ENCODE measurements around the gene FRMD4B.

FRMD4B gene

GRCh38 chr3:69165744-69166143 is 220.1 kb downstream of the FRMD4B start:
- ATAC-seq (ENCODE audit: insufficient read depth, low read depth) (no peak), DNase-seq (no peak)
- TF ChIP-seq EZH2 (IDR thresholded peaks at IDR 0.05; ENCODE audit: borderline replicate concordance, low read depth, low read length, severe bottlenecking), result no peak
- TF ChIP-seq, protein P1, sequence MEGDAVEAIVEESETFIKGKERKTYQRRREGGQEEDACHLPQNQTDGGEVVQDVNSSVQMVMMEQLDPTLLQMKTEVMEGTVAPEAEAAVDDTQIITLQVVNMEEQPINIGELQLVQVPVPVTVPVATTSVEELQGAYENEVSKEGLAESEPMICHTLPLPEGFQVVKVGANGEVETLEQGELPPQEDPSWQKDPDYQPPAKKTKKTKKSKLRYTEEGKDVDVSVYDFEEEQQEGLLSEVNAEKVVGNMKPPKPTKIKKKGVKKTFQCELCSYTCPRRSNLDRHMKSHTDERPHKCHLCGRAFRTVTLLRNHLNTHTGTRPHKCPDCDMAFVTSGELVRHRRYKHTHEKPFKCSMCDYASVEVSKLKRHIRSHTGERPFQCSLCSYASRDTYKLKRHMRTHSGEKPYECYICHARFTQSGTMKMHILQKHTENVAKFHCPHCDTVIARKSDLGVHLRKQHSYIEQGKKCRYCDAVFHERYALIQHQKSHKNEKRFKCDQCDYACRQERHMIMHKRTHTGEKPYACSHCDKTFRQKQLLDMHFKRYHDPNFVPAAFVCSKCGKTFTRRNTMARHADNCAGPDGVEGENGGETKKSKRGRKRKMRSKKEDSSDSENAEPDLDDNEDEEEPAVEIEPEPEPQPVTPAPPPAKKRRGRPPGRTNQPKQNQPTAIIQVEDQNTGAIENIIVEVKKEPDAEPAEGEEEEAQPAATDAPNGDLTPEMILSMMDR (IDR thresholded peaks at IDR 0.05; ENCODE audit: borderline replicate concordance, extremely low read depth, low read length, poor library complexity, severe bottlenecking), result no peak
- H3K4me1 ChIP-seq (ENCODE audit: insufficient read depth, low read length), result no peaks in the 10 kb centered on the region
- H3K79me2 ChIP-seq (ENCODE audit: insufficient read depth, low read length), result no peaks in the 10 kb centered on the region
- H2AFZ ChIP-seq (ENCODE audit: low read depth, low read length), result no peak overlapping the region
- no peaks in the 10 kb centered on the region for H3K27me3 ChIP-seq (ENCODE audit: insufficient read depth, low read length, poor library complexity)
- H3K36me3 ChIP-seq (ENCODE audit: insufficient read depth, low read length), result peaks cover 2% of the 10 kb centered on the region; the same call in 1 of the 2 replicates
- no peak overlapping the region for H3K27ac ChIP-seq (ENCODE audit: low read length)
- H4K20me1 ChIP-seq (ENCODE audit: insufficient read depth, low read length), result no peaks in the 10 kb centered on the region
- no peak overlapping the region for H3K9ac ChIP-seq (ENCODE audit: low read depth, low read length)
- H3K4me3 ChIP-seq (ENCODE audit: low read depth in 1 of 2, low read length in 2 of 2), result no peak overlapping the region
- H3K4me2 ChIP-seq (ENCODE audit: insufficient read depth, low read length), result no peak overlapping the region
- H3K9me3 ChIP-seq (ENCODE audit: insufficient read depth, low read length, severe bottlenecking), result no peaks in the 10 kb centered on the region

- no peak overlapping the region for H3K4me3 ChIP-seq (ENCODE audit: low read depth in 1 of 2, low read length in 2 of 2)
- H4K20me1 ChIP-seq (ENCODE audit: insufficient read depth, low read length), result no peaks in the 10 kb centered on the region
- TF ChIP-seq, protein P1 (IDR thresholded peaks at IDR 0.05; ENCODE audit: borderline replicate concordance, extremely low read depth, low read length, poor library complexity, severe bottlenecking), result no peak
- TF ChIP-seq EZH2 (IDR thresholded peaks at IDR 0.05; ENCODE audit: borderline replicate concordance, low read depth, low read length, severe bottlenecking), result no peak
- H3K9ac ChIP-seq (ENCODE audit: low read depth, low read length), result no peak overlapping the region
- H3K4me1 ChIP-seq (ENCODE audit: insufficient read depth, low read length), result no peaks in the 10 kb centered on the region
- no peak for ATAC-seq (ENCODE audit: insufficient read depth, low read depth)
- no peak overlapping the region for H2AFZ ChIP-seq (ENCODE audit: low read depth, low read length)
- H3K27me3 ChIP-seq (ENCODE audit: insufficient read depth, low read length, poor library complexity), result no peaks in the 10 kb centered on the region
- H3K27ac ChIP-seq (ENCODE audit: low read length), result no peak overlapping the region
- H3K4me2 ChIP-seq (ENCODE audit: insufficient read depth, low read length), result no peak overlapping the region
- no peaks in the 10 kb centered on the region for H3K79me2 ChIP-seq (ENCODE audit: insufficient read depth, low read length)
- no peaks in the 10 kb centered on the region for H3K9me3 ChIP-seq (ENCODE audit: insufficient read depth, low read length, severe bottlenecking)
- no peak for DNase-seq
- H3K36me3 ChIP-seq (ENCODE audit: insufficient read depth, low read length), result peaks cover 2% of the 10 kb centered on the region; the same call in 1 of the 2 replicates
Measured at GRCh38 chr3:69164296-69164695, 221.6 kb downstream of the FRMD4B start.

GRCh38 chr3:69162308-69162980 is 223.4 kb downstream of the FRMD4B start:
- H3K4me3 ChIP-seq (ENCODE audit: low read depth in 1 of 2, low read length in 2 of 2), result no peak overlapping the region
- no peak for TF ChIP-seq EZH2 (IDR thresholded peaks at IDR 0.05; ENCODE audit: borderline replicate concordance, low read depth, low read length, severe bottlenecking)
- TF ChIP-seq, protein P1 (IDR thresholded peaks at IDR 0.05; ENCODE audit: borderline replicate concordance, extremely low read depth, low read length, poor library complexity, severe bottlenecking), result no peak
- ATAC-seq (ENCODE audit: insufficient read depth, low read depth), result no peak

More at GRCh38 chr3:69162308-69162980, 223.4 kb downstream of the FRMD4B start:
- Histone ChIP-seq H3K9ac (ENCODE audit: low read depth, low read length) (no peak overlapping the region), H3K27me3 (ENCODE audit: insufficient read depth, low read length, poor library complexity) (no peaks in the 10 kb centered on the region), H2AFZ (ENCODE audit: low read depth, low read length) (no peak overlapping the region), H4K20me1 (ENCODE audit: insufficient read depth, low read length) (no peaks in the 10 kb centered on the region), H3K9me3 (ENCODE audit: insufficient read depth, low read length, severe bottlenecking) (no peaks in the 10 kb centered on the region), H3K4me2 (ENCODE audit: insufficient read depth, low read length) (no peak overlapping the region), H3K79me2 (ENCODE audit: insufficient read depth, low read length) (no peaks in the 10 kb centered on the region), H3K27ac (ENCODE audit: low read length) (no peak overlapping the region), H3K36me3 (ENCODE audit: insufficient read depth, low read length) (no peaks in the 10 kb centered on the region), H3K4me1 (ENCODE audit: insufficient read depth, low read length) (no peaks in the 10 kb centered on the region)
- no peak for DNase-seq

Data from DND-41 (cell line).